ENCODE data around the gene CRB2.
"Not testable (repeated sequence)": the region's sequence is repeated elsewhere in the genome, so short reads cannot be mapped to it uniquely, and the experiment has no call there.

Gene CRB2

GRCh38 chr9:123326187-123326586 lies 29.8 kb upstream of the CRB2 start:
- DNase-seq (ENCODE audit: low read depth) = no peak
- TF ChIP-seq POLR2A (IDR thresholded peaks at IDR 0.05; ENCODE audit: extremely low read depth, insufficient read length) = no peak
- no peak for TF ChIP-seq CTCF (IDR thresholded peaks at IDR 0.05; ENCODE audit: low read depth, low read length)
- no peak for TF ChIP-seq MAX (IDR thresholded peaks at IDR 0.05; ENCODE audit: low read depth, low read length)
- no peak for TF ChIP-seq MYC (IDR thresholded peaks at IDR 0.05; ENCODE audit: low read depth, low read length)
- H3K4me3 ChIP-seq (ENCODE audit: low read depth, low read length) = no peak overlapping the region

GRCh38 chr9:123326662-123327093 lies 29.3 kb upstream of the CRB2 start:
- DNase-seq (ENCODE audit: low read depth) = peak; percentile 84
- peak; percentile 75 for TF ChIP-seq MYC (IDR thresholded peaks at IDR 0.05; ENCODE audit: low read depth, low read length)
- peak; percentile 96 for TF ChIP-seq MAX (IDR thresholded peaks at IDR 0.05; ENCODE audit: low read depth, low read length)
- no peak for TF ChIP-seq CTCF (IDR thresholded peaks at IDR 0.05; ENCODE audit: low read depth, low read length)
- no peak overlapping the region for H3K4me3 ChIP-seq (ENCODE audit: low read depth, low read length)

- TF ChIP-seq MYC (IDR thresholded peaks at IDR 0.05; ENCODE audit: low read depth, low read length) = no peak
- H3K4me3 ChIP-seq (ENCODE audit: low read depth, low read length) = no peak overlapping the region
- DNase-seq (ENCODE audit: low read depth) = no peak
These were observed 28.3 kb upstream of the CRB2 start for GRCh38 chr9:123327697-123328100.

- TF ChIP-seq CTCF (IDR thresholded peaks at IDR 0.05; ENCODE audit: low read depth, low read length) (no peak), MYC (IDR thresholded peaks at IDR 0.05; ENCODE audit: low read depth, low read length) (no peak), MAX (IDR thresholded peaks at IDR 0.05; ENCODE audit: low read depth, low read length) (no peak), POLR2A (IDR thresholded peaks at IDR 0.05; ENCODE audit: extremely low read depth, insufficient read length) (no peak)
- no peak overlapping the region for H3K4me3 ChIP-seq (ENCODE audit: low read depth, low read length)
- DNase-seq (ENCODE audit: low read depth) = no peak
These were observed 26.6 kb upstream of the CRB2 start for GRCh38 chr9:123329329-123329955.

GRCh38 chr9:123331346-123332060 lies 24.5 kb upstream of the CRB2 start:
- no peak for DNase-seq (ENCODE audit: low read depth)
- H3K4me3 ChIP-seq (ENCODE audit: low read depth, low read length) = no peak overlapping the region
- no peak for TF ChIP-seq MYC (IDR thresholded peaks at IDR 0.05; ENCODE audit: low read depth, low read length)
- no peak for TF ChIP-seq MAX (IDR thresholded peaks at IDR 0.05; ENCODE audit: low read depth, low read length)
- TF ChIP-seq POLR2A (IDR thresholded peaks at IDR 0.05; ENCODE audit: extremely low read depth, insufficient read length) = no peak
- TF ChIP-seq CTCF (IDR thresholded peaks at IDR 0.05; ENCODE audit: low read depth, low read length) = no peak

GRCh38 chr9:123333058-123333669 lies 22.8 kb upstream of the CRB2 start:
- DNase-seq (ENCODE audit: low read depth); H3K4me3 ChIP-seq (ENCODE audit: low read depth, low read length): not testable (repeated sequence)
